HL-60 (cell line): Measurements from ENCODE around the gene PRCD.

Experiments
- POLR2AphosphoS5 ChIP-seq: IDR thresholded peaks from 2 replicates; pipeline ENCODE4 v1.6.1; 2012; ENCODE audit warnings: low read depth
- TF ChIP-seq, protein P1 (sequence below): IDR thresholded peaks from one replicate; pipeline ENCODE4 v1.5.1; 2011; ENCODE audit warnings: low read length, control low read depth, inconsistent platforms; ENCODE audit not compliant: insufficient read depth

DNA sequence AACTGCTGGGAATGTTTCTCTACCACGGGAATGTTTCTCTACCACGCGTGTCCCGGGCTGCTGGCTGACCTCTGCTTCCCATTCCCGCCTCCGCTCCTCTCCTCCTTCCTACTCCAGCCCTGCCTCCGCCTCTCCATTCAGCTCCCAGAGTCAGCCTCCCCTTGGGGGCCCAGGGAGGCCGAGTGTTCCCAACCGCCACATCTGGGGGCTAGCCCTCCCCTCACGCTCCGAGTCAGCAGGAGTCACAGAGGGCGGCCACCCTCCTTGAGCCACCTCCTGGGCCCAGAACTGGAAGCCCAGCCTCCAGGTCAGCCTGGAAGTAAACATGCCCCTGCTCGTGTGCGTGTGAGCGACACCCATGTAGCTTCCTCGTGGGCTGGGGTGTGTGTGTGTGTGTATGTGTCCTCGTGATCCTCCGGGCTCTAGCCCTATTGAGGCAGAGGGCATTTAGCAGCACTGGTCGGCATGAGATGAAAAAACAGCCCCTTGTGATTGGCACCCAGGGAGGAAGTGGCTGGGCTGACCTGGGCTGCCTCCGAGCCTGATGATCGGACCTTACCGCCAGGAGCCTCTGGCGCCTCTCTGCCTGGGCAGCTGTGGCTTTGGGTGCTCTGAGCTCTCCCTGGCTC lies 9.6 kb upstream of the PRCD start:
- TF ChIP-seq, protein P1, sequence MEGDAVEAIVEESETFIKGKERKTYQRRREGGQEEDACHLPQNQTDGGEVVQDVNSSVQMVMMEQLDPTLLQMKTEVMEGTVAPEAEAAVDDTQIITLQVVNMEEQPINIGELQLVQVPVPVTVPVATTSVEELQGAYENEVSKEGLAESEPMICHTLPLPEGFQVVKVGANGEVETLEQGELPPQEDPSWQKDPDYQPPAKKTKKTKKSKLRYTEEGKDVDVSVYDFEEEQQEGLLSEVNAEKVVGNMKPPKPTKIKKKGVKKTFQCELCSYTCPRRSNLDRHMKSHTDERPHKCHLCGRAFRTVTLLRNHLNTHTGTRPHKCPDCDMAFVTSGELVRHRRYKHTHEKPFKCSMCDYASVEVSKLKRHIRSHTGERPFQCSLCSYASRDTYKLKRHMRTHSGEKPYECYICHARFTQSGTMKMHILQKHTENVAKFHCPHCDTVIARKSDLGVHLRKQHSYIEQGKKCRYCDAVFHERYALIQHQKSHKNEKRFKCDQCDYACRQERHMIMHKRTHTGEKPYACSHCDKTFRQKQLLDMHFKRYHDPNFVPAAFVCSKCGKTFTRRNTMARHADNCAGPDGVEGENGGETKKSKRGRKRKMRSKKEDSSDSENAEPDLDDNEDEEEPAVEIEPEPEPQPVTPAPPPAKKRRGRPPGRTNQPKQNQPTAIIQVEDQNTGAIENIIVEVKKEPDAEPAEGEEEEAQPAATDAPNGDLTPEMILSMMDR, result no peak
- no peak for TF ChIP-seq POLR2AphosphoS5
